Glutamatergic neuron (in vitro differentiated cells): ENCODE data around the gene AGER. TPM values are rescaled to one million over a fixed set of nuclear protein-coding genes. Genes with fewer than 3 reads are reported as not detected.
"Not testable (repeated sequence)": the region's sequence is repeated elsewhere in the genome, so short reads cannot be mapped to it uniquely, and the experiment has no call there.

Experiments used
- DNase-seq: peaks from one replicate; pipeline ENCODE4 v3.0.0; 2022
- H3K27ac Mint-ChIP-seq: one replicate; pipeline ENCODE4 v1.8.0; 2020; ENCODE audit warnings: mild to moderate bottlenecking, mixed read lengths, inconsistent platforms; ENCODE audit not compliant: unreplicated experiment
- H3K27me3 Mint-ChIP-seq: one replicate; pipeline ENCODE4 v1.8.0; 2020; ENCODE audit warnings: mild to moderate bottlenecking, moderate library complexity, mixed read lengths, inconsistent platforms; ENCODE audit not compliant: unreplicated experiment
- H3K36me3 Mint-ChIP-seq: one replicate; pipeline ENCODE4 v1.8.0; 2020; ENCODE audit warnings: mild to moderate bottlenecking, mixed read lengths, inconsistent platforms; ENCODE audit not compliant: unreplicated experiment
- H3K4me1 Mint-ChIP-seq: one replicate; pipeline ENCODE4 v1.8.0; 2020; ENCODE audit warnings: mild to moderate bottlenecking, low read depth, mixed read lengths, inconsistent platforms; ENCODE audit not compliant: unreplicated experiment
- H3K4me3 Mint-ChIP-seq: one replicate; pipeline ENCODE4 v1.8.0; 2020; ENCODE audit warnings: mild to moderate bottlenecking, mixed read lengths, inconsistent platforms; ENCODE audit not compliant: unreplicated experiment
- H3K9me3 Mint-ChIP-seq: one replicate; pipeline ENCODE4 v1.8.0; 2020; ENCODE audit warnings: mild to moderate bottlenecking, moderate library complexity, mixed read lengths, inconsistent platforms; ENCODE audit not compliant: unreplicated experiment
- total RNA-seq: library from RNA; stranded (reverse); fragmentation: NEBNext Ultra II Directional; extraction: Animal tissue kit (Norgen Biotek cat#: 25700); gene quantifications from one replicate; pipeline ENCODE4 v1.2.1, GENCODE V29; 2021; ENCODE audit not compliant: unreplicated experiment
- TF ChIP-seq, protein P1 (sequence below): fragments of 200-600 bp; sonication (generic); IDR thresholded peaks from one replicate; pipeline ENCODE4 v1.5.0; 2021; ENCODE audit not compliant: partially characterized antibody, unreplicated experiment

AGER gene
- total RNA-seq, 1 donor from 2014 or later: 13.2 TPM

DNA sequence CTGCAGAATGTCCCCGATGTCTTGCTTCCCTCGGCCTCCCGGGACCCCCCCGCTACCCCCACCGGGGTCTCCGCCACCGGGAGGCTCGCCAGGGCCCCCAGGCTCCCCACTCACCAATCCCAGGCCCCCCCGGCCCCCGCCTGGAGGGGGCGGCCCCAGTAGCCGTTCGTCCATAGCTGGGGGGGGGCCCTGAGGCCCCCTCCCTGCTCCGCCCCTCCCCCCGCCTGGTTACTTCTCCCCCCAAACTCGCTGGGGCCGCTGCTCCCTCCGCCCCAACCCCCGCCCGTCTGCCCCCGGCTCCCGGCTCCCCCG lies 5.6 kb upstream of the AGER start:
- peaks cover 12% of the 10 kb centered on the region for H3K9me3 Mint-ChIP-seq
- H3K4me3 Mint-ChIP-seq: peak overlapping the region; percentile 90
- peaks cover 16% of the 10 kb centered on the region for H3K4me1 Mint-ChIP-seq
- TF ChIP-seq, protein P1, sequence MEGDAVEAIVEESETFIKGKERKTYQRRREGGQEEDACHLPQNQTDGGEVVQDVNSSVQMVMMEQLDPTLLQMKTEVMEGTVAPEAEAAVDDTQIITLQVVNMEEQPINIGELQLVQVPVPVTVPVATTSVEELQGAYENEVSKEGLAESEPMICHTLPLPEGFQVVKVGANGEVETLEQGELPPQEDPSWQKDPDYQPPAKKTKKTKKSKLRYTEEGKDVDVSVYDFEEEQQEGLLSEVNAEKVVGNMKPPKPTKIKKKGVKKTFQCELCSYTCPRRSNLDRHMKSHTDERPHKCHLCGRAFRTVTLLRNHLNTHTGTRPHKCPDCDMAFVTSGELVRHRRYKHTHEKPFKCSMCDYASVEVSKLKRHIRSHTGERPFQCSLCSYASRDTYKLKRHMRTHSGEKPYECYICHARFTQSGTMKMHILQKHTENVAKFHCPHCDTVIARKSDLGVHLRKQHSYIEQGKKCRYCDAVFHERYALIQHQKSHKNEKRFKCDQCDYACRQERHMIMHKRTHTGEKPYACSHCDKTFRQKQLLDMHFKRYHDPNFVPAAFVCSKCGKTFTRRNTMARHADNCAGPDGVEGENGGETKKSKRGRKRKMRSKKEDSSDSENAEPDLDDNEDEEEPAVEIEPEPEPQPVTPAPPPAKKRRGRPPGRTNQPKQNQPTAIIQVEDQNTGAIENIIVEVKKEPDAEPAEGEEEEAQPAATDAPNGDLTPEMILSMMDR: no peak
- H3K36me3 Mint-ChIP-seq: no peaks in the 10 kb centered on the region
- H3K27ac Mint-ChIP-seq: peak overlapping the region; percentile 94
- peaks cover 9% of the 10 kb centered on the region for H3K27me3 Mint-ChIP-seq
- no peak for DNase-seq

DNA sequence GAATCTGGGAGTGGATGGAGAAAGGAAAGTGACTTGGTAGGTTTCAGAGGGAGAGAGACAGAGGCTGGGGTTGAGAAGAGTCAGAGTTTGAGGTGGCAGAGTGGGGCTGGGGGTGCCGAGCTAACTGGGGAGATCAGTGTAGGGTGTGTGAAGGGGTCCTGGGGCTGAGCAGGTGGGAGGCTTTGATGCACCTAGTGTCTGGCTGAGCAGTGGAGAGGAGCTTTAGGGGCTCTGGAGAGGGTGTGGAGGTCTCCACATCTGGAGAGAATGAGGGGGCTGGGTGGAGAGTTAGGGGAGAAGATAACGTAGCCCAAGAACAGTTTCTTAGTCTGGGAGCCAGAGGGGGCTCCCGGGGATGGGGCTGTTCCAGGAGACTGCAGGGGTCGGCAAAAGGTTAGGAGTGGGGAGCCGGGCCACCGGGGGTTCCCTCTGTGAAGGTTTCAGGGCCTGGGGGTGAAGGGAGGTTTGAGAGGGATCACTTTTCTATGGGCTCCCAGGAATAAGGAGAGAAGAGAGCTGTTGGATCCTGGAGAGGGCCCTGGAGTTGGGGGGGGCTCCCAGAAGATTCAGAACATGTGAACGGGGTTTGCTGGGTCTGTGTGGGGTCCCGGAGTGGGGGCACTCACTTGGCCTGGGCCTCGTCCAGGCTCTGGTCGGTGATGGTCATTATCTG lies 5.2 kb upstream of the AGER start:
- Mint-ChIP-seq H3K27ac (peak overlapping the region; percentile 94), H3K4me3 (peak overlapping the region; percentile 90), H3K36me3 (no peaks in the 10 kb centered on the region), H3K4me1 (peaks cover 14% of the 10 kb centered on the region), H3K27me3 (peaks cover 9% of the 10 kb centered on the region), H3K9me3 (peaks cover 12% of the 10 kb centered on the region)
- no peak for DNase-seq
- TF ChIP-seq, protein P1: no peak

DNA sequence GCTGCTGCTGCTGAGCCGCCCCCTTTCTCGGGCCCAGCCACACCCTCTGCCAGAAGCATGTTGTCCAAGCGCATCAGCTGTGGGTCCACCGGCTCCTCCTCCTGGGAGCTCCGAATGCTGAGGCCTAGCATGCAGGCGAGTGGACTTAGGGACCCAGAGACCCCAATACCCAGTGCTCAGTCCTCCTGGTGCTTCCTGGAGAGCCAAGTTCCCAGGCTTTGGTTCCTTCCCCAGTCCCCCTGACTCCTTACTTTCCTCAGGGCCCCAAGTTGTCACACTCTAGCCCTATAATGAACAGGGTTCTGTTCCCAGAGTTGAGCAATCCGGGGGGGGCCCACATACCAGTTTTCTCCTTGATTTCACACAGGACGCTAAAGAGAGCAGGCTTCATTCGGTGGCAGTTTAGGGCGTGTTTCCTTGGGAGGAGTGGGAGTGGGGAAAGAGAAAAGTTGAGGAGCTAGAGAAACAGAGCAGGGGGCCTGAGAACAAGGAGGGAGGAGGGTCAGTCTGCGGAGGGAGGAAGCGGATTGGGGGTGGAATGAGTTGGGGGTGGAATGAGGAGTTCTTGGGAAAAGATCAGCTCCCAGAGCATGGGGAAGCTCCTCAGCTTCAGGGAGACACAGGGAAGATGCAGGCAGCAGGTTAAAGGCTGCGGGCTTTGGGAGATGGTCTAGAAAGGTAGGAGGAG lies 4.5 kb upstream of the AGER start:
- Mint-ChIP-seq H3K27me3 (peaks cover 9% of the 10 kb centered on the region), H3K27ac (peak overlapping the region; percentile 94), H3K36me3 (no peaks in the 10 kb centered on the region), H3K9me3 (peaks cover 12% of the 10 kb centered on the region), H3K4me1 (peaks cover 14% of the 10 kb centered on the region), H3K4me3 (peak overlapping the region; percentile 90)
- TF ChIP-seq, protein P1: no peak
- no peak for DNase-seq

DNA sequence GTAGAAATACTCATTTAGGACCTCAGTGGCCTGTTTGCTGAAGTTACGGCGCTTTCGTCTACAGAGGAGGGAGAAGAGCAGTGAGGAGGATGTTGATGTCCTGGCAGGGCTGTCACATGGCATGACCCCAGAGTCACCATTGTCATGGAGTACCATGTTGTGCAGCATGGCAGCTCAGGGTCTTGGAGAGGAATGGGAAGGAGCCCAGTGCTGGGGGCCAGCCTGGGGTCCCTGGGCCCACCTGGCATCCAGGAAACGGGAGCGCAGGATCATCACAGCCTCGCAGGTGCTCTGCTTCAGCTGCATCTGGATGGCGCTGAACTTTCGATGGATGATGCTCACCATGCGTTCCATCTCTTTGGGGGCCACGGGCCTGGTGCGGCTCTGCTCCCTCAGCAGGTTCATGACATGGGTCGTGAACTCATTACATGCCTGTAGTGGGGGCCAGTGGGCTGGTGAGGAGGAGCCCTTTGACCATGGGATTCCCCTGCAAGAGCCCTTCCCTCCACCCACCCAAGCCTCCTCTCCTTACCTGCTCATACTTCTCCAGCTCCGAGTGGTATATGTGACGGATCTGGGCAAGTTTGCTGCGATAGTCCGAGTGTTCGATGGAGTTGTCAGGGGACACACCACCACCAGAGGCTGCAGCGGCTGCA lies 3.8 kb upstream of the AGER start:
- H3K9me3 Mint-ChIP-seq: peaks cover 12% of the 10 kb centered on the region
- DNase-seq, H3K27me3 Mint-ChIP-seq, H3K36me3 Mint-ChIP-seq: not testable (repeated sequence)
- H3K27ac Mint-ChIP-seq: peak overlapping the region; percentile 17
- H3K4me3 Mint-ChIP-seq: peak overlapping the region; percentile 38
- peaks cover 14% of the 10 kb centered on the region for H3K4me1 Mint-ChIP-seq

DNA sequence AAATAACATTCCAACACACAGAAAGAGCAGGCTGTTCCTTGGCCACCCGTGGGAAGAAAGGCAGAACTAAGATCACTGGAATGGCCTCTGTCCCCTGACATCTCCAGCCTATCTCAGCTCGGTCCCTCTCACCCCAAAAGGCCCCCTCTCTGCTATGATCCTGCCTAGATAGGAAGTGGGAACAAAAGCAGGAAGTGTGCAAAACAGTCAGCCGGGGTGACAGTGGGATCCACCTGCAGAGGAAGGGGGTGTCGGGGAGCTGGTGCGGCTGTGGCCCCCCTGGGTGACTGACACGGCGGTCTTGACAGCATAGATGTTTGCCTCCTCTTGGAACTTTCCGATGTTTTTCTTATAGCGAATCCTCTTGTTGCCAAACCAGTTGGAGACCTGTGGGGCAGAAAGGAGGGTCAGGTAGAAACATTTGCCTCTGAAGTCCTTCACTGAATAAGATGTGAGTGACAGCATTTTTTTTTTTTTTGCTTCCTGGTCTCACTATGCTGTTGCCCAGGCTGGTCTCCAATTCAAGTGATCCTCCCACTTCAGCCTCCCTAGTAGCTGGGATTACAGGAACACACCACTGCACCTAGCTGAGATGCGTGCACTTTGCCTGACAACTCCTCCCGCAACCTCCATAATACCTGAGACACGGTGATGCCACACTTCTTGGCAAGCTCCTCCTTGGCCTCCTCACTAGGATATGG lies 3.1 kb upstream of the AGER start:
- TF ChIP-seq, protein P1: no peak
- Mint-ChIP-seq H3K4me3 (peak overlapping the region; percentile 38), H3K27ac (peak overlapping the region; percentile 17), H3K36me3 (no peaks in the 10 kb centered on the region), H3K9me3 (peaks cover 12% of the 10 kb centered on the region), H3K27me3 (peaks cover 9% of the 10 kb centered on the region), H3K4me1 (peaks cover 14% of the 10 kb centered on the region)
- DNase-seq: no peak

DNA sequence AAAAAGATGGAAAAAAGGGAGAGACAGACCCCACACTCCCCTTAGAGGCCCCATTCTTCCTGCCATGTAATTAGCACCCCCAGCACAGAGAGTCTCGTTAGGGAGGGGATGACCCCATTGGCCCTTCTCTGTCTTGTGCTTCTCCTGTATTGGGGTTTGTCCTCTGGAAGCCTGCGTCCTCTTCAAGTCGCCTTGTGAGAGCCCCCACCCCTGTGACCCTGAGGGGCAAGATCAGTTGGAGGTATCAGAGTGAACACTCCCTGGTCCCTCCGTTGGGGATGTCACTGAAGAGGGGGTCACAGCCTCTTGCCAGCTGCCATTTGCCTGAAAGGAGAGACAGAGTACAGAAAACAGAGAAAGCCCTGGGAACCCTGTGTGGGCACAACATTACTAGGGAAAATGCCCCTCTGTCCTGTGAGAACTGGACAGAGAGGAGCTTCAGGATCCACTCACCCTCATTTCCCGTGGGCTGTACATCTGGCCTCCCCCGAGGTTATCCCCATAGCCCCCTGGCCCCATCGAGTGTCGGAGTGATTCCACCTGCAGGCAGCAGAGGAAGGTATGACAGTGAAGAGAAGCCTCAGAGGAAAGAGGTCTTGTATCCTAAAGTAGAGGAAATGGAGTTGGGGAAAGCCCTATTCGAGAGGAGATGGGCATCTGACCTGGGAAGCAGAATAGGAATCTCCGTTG lies 2.2 kb upstream of the AGER start:
- H3K27me3 Mint-ChIP-seq: not testable (repeated sequence)
- Mint-ChIP-seq H3K4me3 (peak overlapping the region; percentile 20), H3K4me1 (peaks cover 14% of the 10 kb centered on the region)

DNA sequence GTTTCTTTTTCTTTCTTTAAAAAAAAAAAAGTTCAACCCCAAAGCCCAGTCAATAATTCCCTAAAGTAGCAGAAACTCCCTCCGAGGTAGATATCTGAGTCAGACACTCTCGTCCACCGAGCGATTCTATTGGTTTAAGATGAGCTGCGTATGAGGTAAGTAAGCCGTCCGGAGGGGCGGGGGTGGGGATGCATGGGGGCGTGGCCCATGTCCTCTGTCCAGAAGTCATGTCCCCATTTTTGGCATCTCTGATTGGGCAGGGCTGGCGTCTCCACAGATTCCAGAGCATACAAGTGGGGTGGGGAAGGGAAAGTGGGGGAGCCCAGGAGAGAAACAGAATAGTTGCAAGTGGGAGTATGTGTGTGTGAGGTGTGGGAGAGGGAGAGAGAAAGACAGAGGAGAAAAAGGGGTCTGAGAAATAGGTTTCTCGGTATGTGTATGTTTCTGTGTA lies 1.7 kb upstream of the AGER start:
- Mint-ChIP-seq H3K4me3 (peak overlapping the region; percentile 25), H3K4me1 (peaks cover 14% of the 10 kb centered on the region), H3K27ac (peak overlapping the region; percentile 52)
- peak; percentile 44 for DNase-seq
- not testable (repeated sequence) for H3K9me3 Mint-ChIP-seq, H3K27me3 Mint-ChIP-seq, H3K36me3 Mint-ChIP-seq

More for the DNA sequence above, 2.2 kb upstream of the AGER start:
- H3K27ac Mint-ChIP-seq: peak overlapping the region; percentile 14
- not testable (repeated sequence) for H3K36me3 Mint-ChIP-seq, H3K9me3 Mint-ChIP-seq, DNase-seq
